SU-DHL-6 (cell line): ENCODE measurements around the gene AEN.

ENCODE experiments used
- EZH2phosphoT487 ChIP-seq: fragments of 200-600 bp; sonication (generic), shearing (Covaris generic); conservative IDR thresholded peaks from 2 replicates; pipeline ENCODE4 v1.6.1; 2018; ENCODE audit warnings: mild to moderate bottlenecking, antibody characterized with exemption, low read length, moderate library complexity, mixed read lengths
- TF ChIP-seq, protein P1 (sequence below): fragments of 200-600 bp; sonication (generic); IDR thresholded peaks from one replicate; pipeline ENCODE4 v1.5.1; 2017; ENCODE audit warnings: antibody characterized with exemption, mild to moderate bottlenecking, low read length, moderate library complexity; ENCODE audit not compliant: insufficient read depth, poor library complexity, severe bottlenecking

DNA sequence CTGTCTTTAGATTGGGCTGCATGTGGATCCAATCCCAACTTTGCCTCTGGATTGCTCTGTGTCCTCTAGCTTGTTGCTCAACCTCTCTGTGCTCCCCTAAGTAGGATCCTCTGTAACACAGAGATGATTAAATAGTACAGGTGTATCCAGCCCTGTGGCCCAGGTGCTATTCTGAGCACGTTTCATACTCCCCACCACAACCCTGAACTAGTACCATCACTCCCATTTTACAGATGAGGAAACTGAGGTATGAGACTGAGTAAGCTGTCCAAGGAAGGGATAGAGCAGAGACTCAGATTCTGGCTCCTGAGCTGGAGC, 24.9 kb downstream of the AEN start:
- TF ChIP-seq, protein P1, sequence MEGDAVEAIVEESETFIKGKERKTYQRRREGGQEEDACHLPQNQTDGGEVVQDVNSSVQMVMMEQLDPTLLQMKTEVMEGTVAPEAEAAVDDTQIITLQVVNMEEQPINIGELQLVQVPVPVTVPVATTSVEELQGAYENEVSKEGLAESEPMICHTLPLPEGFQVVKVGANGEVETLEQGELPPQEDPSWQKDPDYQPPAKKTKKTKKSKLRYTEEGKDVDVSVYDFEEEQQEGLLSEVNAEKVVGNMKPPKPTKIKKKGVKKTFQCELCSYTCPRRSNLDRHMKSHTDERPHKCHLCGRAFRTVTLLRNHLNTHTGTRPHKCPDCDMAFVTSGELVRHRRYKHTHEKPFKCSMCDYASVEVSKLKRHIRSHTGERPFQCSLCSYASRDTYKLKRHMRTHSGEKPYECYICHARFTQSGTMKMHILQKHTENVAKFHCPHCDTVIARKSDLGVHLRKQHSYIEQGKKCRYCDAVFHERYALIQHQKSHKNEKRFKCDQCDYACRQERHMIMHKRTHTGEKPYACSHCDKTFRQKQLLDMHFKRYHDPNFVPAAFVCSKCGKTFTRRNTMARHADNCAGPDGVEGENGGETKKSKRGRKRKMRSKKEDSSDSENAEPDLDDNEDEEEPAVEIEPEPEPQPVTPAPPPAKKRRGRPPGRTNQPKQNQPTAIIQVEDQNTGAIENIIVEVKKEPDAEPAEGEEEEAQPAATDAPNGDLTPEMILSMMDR: no peak
- no peak for TF ChIP-seq EZH2phosphoT487
